ENCODE measurements around the gene KCNK10. TPM values are rescaled to one million over a fixed set of nuclear protein-coding genes. Genes with fewer than 3 reads are reported as not detected.

Gene KCNK10
- total and polyA plus RNA-seq, 2 of the 8 experiments (the other 6 are each of a cell fraction or from before 2014, with no cell fraction given), result 0.45 to 0.63 TPM

DNA sequence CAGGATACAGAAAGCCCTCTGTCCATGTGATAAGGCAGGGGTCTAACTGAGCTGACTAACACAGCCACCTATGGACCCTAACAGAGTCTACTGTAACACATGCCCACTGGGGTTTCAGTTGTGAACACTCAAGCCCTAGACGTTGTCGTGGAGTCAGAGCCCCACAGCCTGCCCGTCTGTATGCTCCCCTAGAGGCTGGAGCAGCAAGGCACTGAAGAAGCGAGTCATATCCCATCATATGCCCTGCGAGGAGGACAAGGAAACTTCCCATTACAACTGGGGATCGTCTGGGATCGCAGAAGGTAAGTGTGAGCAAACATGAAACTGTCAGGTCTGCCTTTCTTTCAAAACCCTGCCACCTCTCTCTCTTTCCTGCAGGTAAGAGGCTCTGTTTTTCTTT, 180.1 kb downstream of the KCNK10 start (continued):
- TF ChIP-seq EZH2 (IDR thresholded peaks at IDR 0.05; ENCODE audit: low read depth, low read length, severe bottlenecking), result no peak
- TF ChIP-seq JUND (IDR thresholded peaks at IDR 0.05; ENCODE audit: low read length), result no peak
- no peak for TF ChIP-seq RBBP5 (IDR thresholded peaks at IDR 0.05; ENCODE audit: borderline replicate concordance, low read depth, low read length)

Measured in H1 (cell line).